Prostate gland (tissue), 2 donors: ENCODE results near the gene ADAT2. TPM values are rescaled to one million over a fixed set of nuclear protein-coding genes. Genes with fewer than 3 reads are reported as not detected.
"Not testable (repeated sequence)": the region's sequence is repeated elsewhere in the genome, so short reads cannot be mapped to it uniquely, and the experiment has no call there.

Experiments used
- DNase-seq: peaks from one replicate; pipeline ENCODE4 v3.0.0-alpha.2; 2019; ENCODE audit warnings: low spot score
- H3K27ac ChIP-seq, 2 donors: fragments of 200-600 bp; sonication (generic); 2 replicates each; pipeline ENCODE4 v1.5.1; 2017 to 2019
- H3K27me3 ChIP-seq: fragments of 200-600 bp; sonication (generic); replicated peaks from 2 replicates; pipeline ENCODE4 v1.5.1; 2019; ENCODE audit not compliant: insufficient read depth
- H3K36me3 ChIP-seq, 2 donors: fragments of 200-600 bp; sonication (generic); 1 replicate in 1 of 2; 2 replicates in 1 of 2; pipeline versions ENCODE4 v1.5.1 to v1.8.1; 2017 to 2019
- H3K4me1 ChIP-seq: fragments of 200-600 bp; sonication (generic); replicated peaks from 2 replicates; pipeline ENCODE4 v1.5.1; 2019
- H3K4me3 ChIP-seq, 2 donors: fragments of 200-600 bp; sonication (generic); 2 replicates each; pipeline ENCODE4 v1.5.1; 2017 to 2019
- H3K9me3 ChIP-seq: fragments of 200-600 bp; sonication (generic); 2 replicates; pipeline ENCODE4 v1.5.1; 2017
- CTCF ChIP-seq, 4 experiments: fragments of 200-600 bp in 2 of 4; fragments of 450-650 bp in 2 of 4; sonication (generic) in 2 of 4; IDR thresholded peaks; 1 replicate in 3 of 4; 2 replicates in 1 of 4; pipeline ENCODE4 v1.5.1; 2016 to 2019; ENCODE audit warnings: antibody characterized with exemption in 4 of 4, mild to moderate bottlenecking in 2 of 4, moderate library complexity in 2 of 4
- POLR2A ChIP-seq: fragments of 450-650 bp; IDR thresholded peaks from one replicate; pipeline ENCODE4 v1.6.1; 2016; ENCODE audit warnings: antibody characterized with exemption, mild to moderate bottlenecking
- POLR2AphosphoS5 ChIP-seq: sonication (generic); formaldehyde crosslinking; IDR thresholded peaks from one replicate; pipeline ENCODE4 v1.6.1; 2017; ENCODE audit warnings: antibody characterized with exemption
- WGBS: methylation state at CpG from one replicate; pipeline ENCODE4 v1.1.5; 2018; 5-methylcytosine and 5-hydroxymethylcytosine counted together
- intact Hi-C: fragments of 100-400 bp; cut with DNase I; formaldehyde crosslinking; loops from one replicate; pipeline ENCODE4 v1.14.2; 2022
- total RNA-seq, 2 donors: library from RNA; depleted of rRNA; stranded (reverse); fragments of >200 nt; gene quantifications; one replicate each; pipeline ENCODE4 v1.1.0, GENCODE V29; 2016

The ADAT2 gene
- total RNA-seq, 2 donors from 2014 or later, result 3.2 to 4.2 TPM

GRCh38 chr6:143457563-143458359 is 7.3 kb upstream of the ADAT2 start:
- no peak for DNase-seq
- H3K27ac ChIP-seq, result peak overlapping the region; percentile 66 to 71
- no peak for TF ChIP-seq POLR2A
- peak; percentile 60 for TF ChIP-seq POLR2AphosphoS5
- TF ChIP-seq CTCF (IDR thresholded peaks at IDR 0.05), result no peak
- no peaks in the 10 kb centered on the region for H3K4me1 ChIP-seq
- H3K27me3 ChIP-seq, result no peaks in the 10 kb centered on the region
- H3K4me3 ChIP-seq, result peak overlapping the region in 1 of 2 donors; percentile 0
- H3K9me3 ChIP-seq, result no peaks in the 10 kb centered on the region
- WGBS, result 49% methylated on average over 2 of the region's 2 CpGs
- intact Hi-C loops, result no loop called here
- H3K36me3 ChIP-seq, result no peaks in the 10 kb centered on the region

- no peak for DNase-seq
- peak overlapping the region in 1 of 2 donors; percentile 76 for H3K27ac ChIP-seq
- no peaks in the 10 kb centered on the region for H3K36me3 ChIP-seq
- TF ChIP-seq CTCF (IDR thresholded peaks at IDR 0.05) (no peak), POLR2AphosphoS5 (no peak), POLR2A (no peak)
- H3K4me3 ChIP-seq, result peak overlapping the region; percentile 48 to 69
- H3K9me3 ChIP-seq, result no peaks in the 10 kb centered on the region
- H3K27me3 ChIP-seq, result no peaks in the 10 kb centered on the region
- H3K4me1 ChIP-seq, result peaks cover 3% of the 10 kb centered on the region
- WGBS, result 31% methylated on average over 4 of the region's 4 CpGs
- intact Hi-C loops, result no loop called here
Measured at GRCh38 chr6:143451531-143451930, 1.0 kb upstream of the ADAT2 start.

- DNase-seq, result peak; percentile 17
- WGBS, result 6% methylated on average over 19 of the region's 19 CpGs
- peaks cover 3% of the 10 kb centered on the region for H3K4me1 ChIP-seq
- intact Hi-C loops, result no loop called here
- H3K36me3 ChIP-seq, result no peaks in the 10 kb centered on the region
- no peak for TF ChIP-seq POLR2AphosphoS5
- H3K9me3 ChIP-seq, result no peaks in the 10 kb centered on the region
- H3K4me3 ChIP-seq, result peak overlapping the region; percentile 48 to 69
- no peaks in the 10 kb centered on the region for H3K27me3 ChIP-seq
- peak overlapping the region; percentile 63 to 76 for H3K27ac ChIP-seq
Measured at GRCh38 chr6:143449714-143450452, 612 bp downstream of the ADAT2 start.

- H3K27ac ChIP-seq, result no peak overlapping the region
- intact Hi-C loops, result no loop called here
- 75% methylated on average over 6 of the region's 6 CpGs for WGBS
Measured at GRCh38 chr6:143449082-143449713, 1.3 kb downstream of the ADAT2 start.

GRCh38 chr6:143447865-143448264 is 2.6 kb downstream of the ADAT2 start:
- WGBS, result 98% methylated on average over 2 of the region's 2 CpGs
- H3K9me3 ChIP-seq, H3K4me1 ChIP-seq, H3K27ac ChIP-seq, H3K36me3 ChIP-seq, H3K4me3 ChIP-seq, H3K27me3 ChIP-seq, intact Hi-C loops, DNase-seq: not testable (repeated sequence)

More at GRCh38 chr6:143449082-143449713, 1.3 kb downstream of the ADAT2 start:
- H3K27me3 ChIP-seq, result no peaks in the 10 kb centered on the region
- peak overlapping the region in 1 of 2 donors; percentile 69 for H3K4me3 ChIP-seq
- TF ChIP-seq POLR2A (no peak), POLR2AphosphoS5 (no peak), CTCF (IDR thresholded peaks at IDR 0.05) (no peak)
- no peaks in the 10 kb centered on the region for H3K9me3 ChIP-seq
- H3K4me1 ChIP-seq, result peaks cover 3% of the 10 kb centered on the region
- no peak for DNase-seq
- H3K36me3 ChIP-seq, result no peaks in the 10 kb centered on the region
